Body of pancreas (tissue), 4 donors: ENCODE measurements around the gene MPP4.

Source experiments
- CTCF ChIP-seq, 7 experiments: fragments of 450-650 bp in 4 of 7; fragments of 200-600 bp in 3 of 7; sonication (generic) in 3 of 7; IDR thresholded peaks; one replicate each; pipeline ENCODE4 v1.5.1; 2016 to 2019; ENCODE audit warnings: antibody characterized with exemption in 7 of 7
- POLR2A ChIP-seq, 3 donors: fragments of 450-650 bp; IDR thresholded peaks; one replicate each; pipeline ENCODE4 v1.6.1; 2016; ENCODE audit warnings: antibody characterized with exemption in 3 of 3, mild to moderate bottlenecking in 2 of 3

GRCh38 chr2:201630577-201630976 is 67.9 kb downstream of the MPP4 start:
- TF ChIP-seq CTCF (IDR thresholded peaks at IDR 0.05) (no peak), POLR2A (IDR thresholded peaks at IDR 0.05) (no peak)
